GM23248 (cell line): ENCODE results near the gene IPO4. TPM values are rescaled to one million over a fixed set of nuclear protein-coding genes. Genes with fewer than 3 reads are reported as not detected.
A peak's percentile ranks its signal among the peaks of the same experiment; 100 is the strongest.

Experiments
- DNase-seq: peaks from one replicate; pipeline ENCODE4 v3.0.0-alpha.2; 2015
- H2AFZ ChIP-seq: fragments of 200-600 bp; sonication (generic); 2 replicates; pipeline ENCODE4 v1.6.1; 2016; ENCODE audit warnings: antibody characterized with exemption
- H3F3A ChIP-seq: fragments of 200-600 bp; sonication (generic); 2 replicates; pipeline ENCODE4 v1.6.1; 2016; ENCODE audit warnings: mild to moderate bottlenecking, antibody characterized with exemption, mixed run types; ENCODE audit not compliant: insufficient read depth
- H3K27ac ChIP-seq: fragments of 200-600 bp; sonication (generic); 2 replicates; pipeline ENCODE4 v1.5.1; 2016; ENCODE audit warnings: mild to moderate bottlenecking
- H3K27me3 ChIP-seq: fragments of 200-600 bp; sonication (generic); replicated peaks from 2 replicates; pipeline ENCODE4 v1.6.1; 2016; ENCODE audit warnings: mild to moderate bottlenecking; ENCODE audit not compliant: insufficient read depth
- H3K36me3 ChIP-seq: fragments of 200-600 bp; sonication (generic); 2 replicates; pipeline ENCODE4 v1.6.1; 2016; ENCODE audit warnings: low read depth, mild to moderate bottlenecking
- H3K4me1 ChIP-seq: fragments of 200-600 bp; sonication (generic); 2 replicates; pipeline ENCODE4 v1.6.1; 2016; ENCODE audit warnings: mild to moderate bottlenecking; ENCODE audit not compliant: insufficient read depth
- H3K4me2 ChIP-seq: fragments of 200-600 bp; sonication (generic); one replicate; pipeline ENCODE4 v1.6.1; 2016; ENCODE audit warnings: mild to moderate bottlenecking; ENCODE audit not compliant: unreplicated experiment
- H3K4me3 ChIP-seq: fragments of 200-600 bp; sonication (generic); 2 replicates; pipeline ENCODE4 v1.5.1; 2016; ENCODE audit warnings: mild to moderate bottlenecking
- H3K79me2 ChIP-seq: fragments of 200-600 bp; sonication (generic); 2 replicates; pipeline ENCODE4 v1.6.1; 2016; ENCODE audit warnings: mild to moderate bottlenecking; ENCODE audit not compliant: insufficient read depth
- H3K9ac ChIP-seq: fragments of 200-600 bp; sonication (generic); 2 replicates; pipeline ENCODE4 v1.6.1; 2016; ENCODE audit warnings: mild to moderate bottlenecking
- H3K9me2 ChIP-seq: fragments of 200-600 bp; sonication (generic); 2 replicates; pipeline ENCODE4 v1.6.1; 2016; ENCODE audit warnings: mixed run types, mild to moderate bottlenecking, moderate library complexity; ENCODE audit not compliant: insufficient read depth
- H3K9me3 ChIP-seq: fragments of 200-600 bp; sonication (generic); one replicate; pipeline ENCODE4 v1.6.1; 2017; ENCODE audit warnings: low read depth
- H4K20me1 ChIP-seq: fragments of 200-600 bp; sonication (generic); 2 replicates; pipeline ENCODE4 v1.6.0; 2016; ENCODE audit not compliant: insufficient read depth
- EZH2 ChIP-seq: fragments of 200-600 bp; sonication (generic); IDR thresholded peaks from 2 replicates; pipeline ENCODE4 v1.6.1; 2018; ENCODE audit warnings: antibody characterized with exemption, mild to moderate bottlenecking; ENCODE audit not compliant: insufficient read depth, poor library complexity, severe bottlenecking
- EZH2phosphoT487 ChIP-seq: fragments of 200-600 bp; sonication (generic); IDR thresholded peaks from 2 replicates; pipeline ENCODE4 v1.6.1; 2018; ENCODE audit warnings: antibody characterized with exemption, moderate library complexity, mild to moderate bottlenecking, low read depth; ENCODE audit not compliant: insufficient read depth
- WGBS, 2 experiments: methylation state at CpG; one replicate each; pipeline ENCODE4 v1.1.6; 2015 to 2017; ENCODE audit warnings: low lambda C conversion rate in 2 of 2, low coverage in 1 of 2; ENCODE audit errors: missing lambda C conversion rate in 2 of 2; 5-methylcytosine and 5-hydroxymethylcytosine counted together
- in situ Hi-C: fragments of 300-500 bp; cut with MboI; formaldehyde crosslinking; loops from 2 replicates; pipeline ENCODE4 v1.15.0; 2020
- polyA plus RNA-seq: library from polyadenylated mRNA; unstranded; fragments of >200 nt; fragmentation: Nextera tagmentation; extraction: Ambion mirVana; gene quantifications from 2 replicates; pipeline ENCODE4 v1.2.1, GENCODE V29; 2016
- total RNA-seq: library from RNA; depleted of rRNA; stranded (reverse); fragments of >200 nt; shearing (Covaris generic); gene quantifications from 2 replicates; pipeline ENCODE4 v1.2.3, GENCODE V29; 2014

The IPO4 gene
- total and polyA plus RNA-seq, 2 experiments from 2014 or later = 33.6 to 58.3 TPM

- Histone ChIP-seq H3K9me3 (no peaks in the 10 kb centered on the region), H3K9ac (peak overlapping the region; percentile 68), H3K9me2 (no peaks in the 10 kb centered on the region), H3K4me3 (no peak overlapping the region), H3K27me3 (no peaks in the 10 kb centered on the region), H3F3A (peaks cover 22% of the 10 kb centered on the region), H3K4me2 (peak overlapping the region; percentile 21), H3K36me3 (peaks cover 28% of the 10 kb centered on the region; the same call in 1 of the 2 replicates), H3K4me1 (peaks cover 9% of the 10 kb centered on the region; the same call in 1 of the 2 replicates), H2AFZ (no peak overlapping the region), H3K27ac (peak overlapping the region; percentile 86), H3K79me2 (no peaks in the 10 kb centered on the region), H4K20me1 (no peaks in the 10 kb centered on the region)
- TF ChIP-seq EZH2 (no peak), EZH2phosphoT487 (no peak)
- no peak for DNase-seq
- in situ Hi-C loops = no loop called here
- WGBS, 2 experiments = 83 to 87% methylated on average over 12 to 14 of the region's 14 CpGs
Measured at GRCh38 chr14:24179294-24179960, 9.2 kb downstream of the IPO4 start.

- Histone ChIP-seq H3K9me2 (no peaks in the 10 kb centered on the region), H4K20me1 (no peaks in the 10 kb centered on the region), H3K4me1 (peaks cover 9% of the 10 kb centered on the region; the same call in 1 of the 2 replicates), H3K79me2 (no peaks in the 10 kb centered on the region), H3K36me3 (peaks cover 28% of the 10 kb centered on the region; the same call in 1 of the 2 replicates), H3K27me3 (no peaks in the 10 kb centered on the region), H3K4me3 (no peak overlapping the region), H3K4me2 (no peak overlapping the region), H3K27ac (no peak overlapping the region), H3K9me3 (no peaks in the 10 kb centered on the region), H3F3A (peaks cover 22% of the 10 kb centered on the region), H2AFZ (no peak overlapping the region), H3K9ac (no peak overlapping the region)
- WGBS, 2 experiments = 93% methylated on average over 12 of the region's 12 CpGs
- TF ChIP-seq EZH2 (no peak), EZH2phosphoT487 (no peak)
- in situ Hi-C loops = no loop called here
- DNase-seq = no peak
Measured at GRCh38 chr14:24178399-24179178, 10.0 kb downstream of the IPO4 start.

- Histone ChIP-seq H3K9me3 (no peaks in the 10 kb centered on the region), H3K27ac (no peak overlapping the region), H3K9ac (no peak overlapping the region), H3F3A (peaks cover 22% of the 10 kb centered on the region), H3K4me3 (no peak overlapping the region), H3K27me3 (no peaks in the 10 kb centered on the region), H3K79me2 (no peaks in the 10 kb centered on the region), H3K9me2 (no peaks in the 10 kb centered on the region), H4K20me1 (no peaks in the 10 kb centered on the region), H2AFZ (no peak overlapping the region), H3K4me1 (peaks cover 9% of the 10 kb centered on the region; the same call in 1 of the 2 replicates), H3K4me2 (no peak overlapping the region), H3K36me3 (peaks cover 28% of the 10 kb centered on the region; the same call in 1 of the 2 replicates)
- WGBS, 2 experiments = 89 to 94% methylated on average over 14 of the region's 14 CpGs
- in situ Hi-C loops = no loop called here
- no peak for TF ChIP-seq EZH2
- DNase-seq = no peak
Measured at GRCh38 chr14:24177891-24178290, 10.7 kb downstream of the IPO4 start.

GRCh38 chr14:24177041-24177825 lies 11.4 kb downstream of the IPO4 start:
- Histone ChIP-seq H3K9ac (no peak overlapping the region), H3F3A (peaks cover 22% of the 10 kb centered on the region), H3K9me2 (no peaks in the 10 kb centered on the region), H3K36me3 (peaks cover 28% of the 10 kb centered on the region; the same call in 1 of the 2 replicates), H3K4me1 (peaks cover 9% of the 10 kb centered on the region; the same call in 1 of the 2 replicates), H2AFZ (no peak overlapping the region), H4K20me1 (no peaks in the 10 kb centered on the region), H3K79me2 (no peaks in the 10 kb centered on the region), H3K4me3 (no peak overlapping the region), H3K4me2 (no peak overlapping the region), H3K9me3 (no peaks in the 10 kb centered on the region), H3K27me3 (no peaks in the 10 kb centered on the region), H3K27ac (no peak overlapping the region)
- no peak for DNase-seq
- WGBS, 2 experiments = 83 to 85% methylated on average over 10 to 12 of the region's 12 CpGs
- TF ChIP-seq EZH2phosphoT487 (no peak), EZH2 (no peak)
- in situ Hi-C loops = no loop called here
